Measurements from ENCODE around the gene ST6GAL1. TPM values are rescaled to one million over a fixed set of nuclear protein-coding genes. Genes with fewer than 3 reads are reported as not detected.

ST6GAL1 gene
- total and polyA plus RNA-seq, 2 experiments from 2014 or later = 17.6 to 65.1 TPM

- Mint-ChIP-seq H3K9me3 (no peaks in the 10 kb centered on the region), H3K36me3 (ENCODE audit: low read depth) (peaks cover 38% of the 10 kb centered on the region), H3K4me3 (no peak overlapping the region), H3K27ac (no peak overlapping the region), H3K27me3 (ENCODE audit: insufficient read depth, low read depth, poor library complexity) (peaks cover 4% of the 10 kb centered on the region), H3K4me1 (peaks cover 24% of the 10 kb centered on the region; the same call in 2 of the 3 replicates)
- peaks cover 11% of the 10 kb centered on the region for H3K79me2 ChIP-seq (replicated peaks; ENCODE audit: insufficient read depth)
- H3K27me3 ChIP-seq (ENCODE audit: insufficient read depth) = no peaks in the 10 kb centered on the region
- H4K20me1 ChIP-seq (replicated peaks; ENCODE audit: insufficient read depth) = peaks cover 4% of the 10 kb centered on the region
- 0 out of 2 replicates have a peak, but pooled peaks cover 3% of the 10 kb centered on the region for H3K4me1 ChIP-seq (ENCODE audit: insufficient read depth)
- peak overlapping the region; percentile 32; the same call in 1 of the 2 replicates for H3K27ac ChIP-seq (ENCODE audit: low read depth)
- no peak overlapping the region for H2AFZ ChIP-seq
- no peaks in the 10 kb centered on the region for H3F3A ChIP-seq (replicated peaks; ENCODE audit: low read depth)
- peaks cover 4% of the 10 kb centered on the region; the same call in 1 of the 2 replicates for H3K36me3 ChIP-seq (ENCODE audit: insufficient read depth)
- DNase-seq (ENCODE audit: low spot score) = no peak
- H3K4me2 ChIP-seq = no peak overlapping the region
- no peaks in the 10 kb centered on the region for H3K9me2 ChIP-seq (ENCODE audit: insufficient read depth)
- TF ChIP-seq CREB1 (CRISPR knock-in tag; IDR thresholded peaks at IDR 0.05; ENCODE audit: low read depth) (no peak), NANOG (IDR thresholded peaks at IDR 0.05; ENCODE audit: borderline replicate concordance) (no peak), EZH2phosphoT487 (IDR thresholded peaks at IDR 0.05; ENCODE audit: unreplicated experiment) (no peak), POLR2AphosphoS5 (IDR thresholded peaks at IDR 0.05; ENCODE audit: low read depth) (no peak), ZNF462 (CRISPR knock-in tag; IDR thresholded peaks at IDR 0.05) (no peak)
- TF ChIP-seq, protein P1, sequence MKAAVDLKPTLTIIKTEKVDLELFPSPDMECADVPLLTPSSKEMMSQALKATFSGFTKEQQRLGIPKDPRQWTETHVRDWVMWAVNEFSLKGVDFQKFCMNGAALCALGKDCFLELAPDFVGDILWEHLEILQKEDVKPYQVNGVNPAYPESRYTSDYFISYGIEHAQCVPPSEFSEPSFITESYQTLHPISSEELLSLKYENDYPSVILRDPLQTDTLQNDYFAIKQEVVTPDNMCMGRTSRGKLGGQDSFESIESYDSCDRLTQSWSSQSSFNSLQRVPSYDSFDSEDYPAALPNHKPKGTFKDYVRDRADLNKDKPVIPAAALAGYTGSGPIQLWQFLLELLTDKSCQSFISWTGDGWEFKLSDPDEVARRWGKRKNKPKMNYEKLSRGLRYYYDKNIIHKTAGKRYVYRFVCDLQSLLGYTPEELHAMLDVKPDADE (IDR thresholded peaks at IDR 0.05) = no peak
- ATAC-seq = no peak; the same call in 2 of the 3 replicates
- H3K4me3 ChIP-seq = no peak overlapping the region
These were observed 96.0 kb downstream of the ST6GAL1 start for GRCh38 chr3:187026317-187026670.
